ENCODE data around the gene CHCHD2. TPM values are rescaled to one million over a fixed set of nuclear protein-coding genes. Genes with fewer than 3 reads are reported as not detected.
"Not testable (repeated sequence)": the region's sequence is repeated elsewhere in the genome, so short reads cannot be mapped to it uniquely, and the experiment has no call there.

CHCHD2 gene
- total RNA-seq, 2 experiments from 2014 or later: 517 to 522 TPM

DNA sequence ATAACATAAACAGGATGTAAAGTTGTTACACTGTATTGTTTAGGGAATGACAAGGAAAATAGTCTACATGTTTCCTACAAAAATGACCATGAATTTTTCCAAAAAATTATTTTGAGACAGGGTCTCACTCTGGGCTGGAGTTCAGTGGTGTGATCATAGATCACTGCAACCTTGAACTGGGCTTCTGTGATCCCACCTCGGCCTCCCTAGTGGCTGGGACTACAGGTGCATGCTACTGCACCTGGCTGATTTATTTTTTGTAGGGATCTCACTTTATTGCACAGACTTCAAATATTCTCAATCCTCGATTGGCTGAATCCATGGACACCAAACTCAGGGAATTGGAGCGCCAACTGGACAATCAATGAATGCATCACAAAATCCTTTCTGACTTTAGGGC is 6.6 kb downstream of the CHCHD2 start:
- Histone ChIP-seq H3K27ac (ENCODE audit: low read depth, low read length, poor library complexity, severe bottlenecking) (no peak overlapping the region), H3K4me3 (ENCODE audit: low read depth, low read length, poor library complexity, severe bottlenecking) (no peak overlapping the region), H3K79me2 (ENCODE audit: insufficient read depth, low read depth, low read length) (peaks cover 22% of the 10 kb centered on the region), H3K9me2 (ENCODE audit: insufficient read depth, low read length) (no peaks in the 10 kb centered on the region), H3K4me1 (ENCODE audit: insufficient read depth, low read length, poor library complexity, severe bottlenecking) (peaks cover 13% of the 10 kb centered on the region), H2AFZ (ENCODE audit: low read length) (no peak overlapping the region), H3K4me2 (ENCODE audit: low read length) (no peak overlapping the region), H4K20me1 (ENCODE audit: insufficient read depth, low read length) (peaks cover 14% of the 10 kb centered on the region; the same call in 1 of the 2 replicates), H3K36me3 (ENCODE audit: insufficient read depth, low read length) (peaks cover 70% of the 10 kb centered on the region), H3K9me3 (ENCODE audit: low read length) (no peaks in the 10 kb centered on the region)
- TF ChIP-seq, protein P1, sequence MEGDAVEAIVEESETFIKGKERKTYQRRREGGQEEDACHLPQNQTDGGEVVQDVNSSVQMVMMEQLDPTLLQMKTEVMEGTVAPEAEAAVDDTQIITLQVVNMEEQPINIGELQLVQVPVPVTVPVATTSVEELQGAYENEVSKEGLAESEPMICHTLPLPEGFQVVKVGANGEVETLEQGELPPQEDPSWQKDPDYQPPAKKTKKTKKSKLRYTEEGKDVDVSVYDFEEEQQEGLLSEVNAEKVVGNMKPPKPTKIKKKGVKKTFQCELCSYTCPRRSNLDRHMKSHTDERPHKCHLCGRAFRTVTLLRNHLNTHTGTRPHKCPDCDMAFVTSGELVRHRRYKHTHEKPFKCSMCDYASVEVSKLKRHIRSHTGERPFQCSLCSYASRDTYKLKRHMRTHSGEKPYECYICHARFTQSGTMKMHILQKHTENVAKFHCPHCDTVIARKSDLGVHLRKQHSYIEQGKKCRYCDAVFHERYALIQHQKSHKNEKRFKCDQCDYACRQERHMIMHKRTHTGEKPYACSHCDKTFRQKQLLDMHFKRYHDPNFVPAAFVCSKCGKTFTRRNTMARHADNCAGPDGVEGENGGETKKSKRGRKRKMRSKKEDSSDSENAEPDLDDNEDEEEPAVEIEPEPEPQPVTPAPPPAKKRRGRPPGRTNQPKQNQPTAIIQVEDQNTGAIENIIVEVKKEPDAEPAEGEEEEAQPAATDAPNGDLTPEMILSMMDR (conservative IDR thresholded peaks at IDR 0.05; ENCODE audit: low read length): no peak
- TF ChIP-seq EZH2phosphoT487 (IDR thresholded peaks at IDR 0.05; ENCODE audit: borderline replicate concordance, low read depth, low read length): no peak
- DNase-seq (ENCODE audit: low spot score): no peak
- BruUV-seq (replicated peaks): no TSS peak
- CTCF ChIA-PET (ENCODE audit: unreplicated experiment): no interaction called here
- POLR2A ChIA-PET: no interaction called here
- intact Hi-C loops (cut with micrococcal nuclease; ENCODE audit: unreplicated experiment): no loop called here

- H3K4me1 ChIP-seq (ENCODE audit: insufficient read depth, low read length, poor library complexity, severe bottlenecking); CTCF ChIA-PET (ENCODE audit: unreplicated experiment); H3K27ac ChIP-seq (ENCODE audit: low read depth, low read length, poor library complexity, severe bottlenecking); H3K79me2 ChIP-seq (ENCODE audit: insufficient read depth, low read depth, low read length); H3K4me2 ChIP-seq (ENCODE audit: low read length); H2AFZ ChIP-seq (ENCODE audit: low read length); DNase-seq (ENCODE audit: low spot score); H3K4me3 ChIP-seq (ENCODE audit: low read depth, low read length, poor library complexity, severe bottlenecking); H3K9me3 ChIP-seq (ENCODE audit: low read length); H4K20me1 ChIP-seq (ENCODE audit: insufficient read depth, low read length); intact Hi-C loops (cut with micrococcal nuclease; ENCODE audit: unreplicated experiment); H3K9me2 ChIP-seq (ENCODE audit: insufficient read depth, low read length); BruUV-seq (replicated peaks): not testable (repeated sequence)
- POLR2A ChIA-PET: interaction anchor here (0.7 kb wide), 2 partner anchors 8 to 120 kb away, joined by 3 read pairs; no protein-coding TSS in a partner anchor
- H3K36me3 ChIP-seq (ENCODE audit: insufficient read depth, low read length): peaks cover 58% of the 10 kb centered on the region
Measured at GRCh38 chr7:56098187-56099008, 7.9 kb downstream of the CHCHD2 start.

DNA sequence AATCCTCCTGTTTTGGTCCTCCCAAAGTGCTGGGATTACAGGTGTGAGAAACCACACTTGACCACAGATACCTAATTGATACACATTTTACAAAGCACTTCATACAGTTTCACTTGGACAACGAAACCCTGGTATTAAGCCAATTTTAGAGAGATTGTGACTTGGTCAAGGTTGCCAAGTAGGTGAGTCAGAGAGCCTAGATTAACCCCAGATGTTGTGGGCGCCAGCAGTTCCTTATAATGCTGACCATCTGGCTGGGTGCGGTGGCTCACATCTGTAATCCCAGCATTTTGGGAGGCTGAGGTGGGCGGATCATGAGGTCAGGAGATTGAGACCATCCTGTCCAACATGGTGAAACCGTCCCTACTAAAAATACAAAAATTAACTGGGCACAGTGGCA is 8.6 kb downstream of the CHCHD2 start:
- Histone ChIP-seq H4K20me1 (ENCODE audit: insufficient read depth, low read length) (0 out of 2 replicates have a peak, but pooled peaks cover 7% of the 10 kb centered on the region), H3K4me2 (ENCODE audit: low read length) (no peak overlapping the region)

More for the DNA sequence above, 8.6 kb downstream of the CHCHD2 start:
- ChIA-PET CTCF (ENCODE audit: unreplicated experiment) (no interaction called here), POLR2A (interaction anchor here (0.7 kb wide), 1 partner anchor 119 kb away, joined by 3 read pairs; no protein-coding TSS in a partner anchor)
- Histone ChIP-seq H3K9me3 (ENCODE audit: low read length) (no peaks in the 10 kb centered on the region), H3K36me3 (ENCODE audit: insufficient read depth, low read length) (peaks cover 51% of the 10 kb centered on the region), H3K4me1 (ENCODE audit: insufficient read depth, low read length, poor library complexity, severe bottlenecking) (no peaks in the 10 kb centered on the region), H3K4me3 (ENCODE audit: low read depth, low read length, poor library complexity, severe bottlenecking) (no peak overlapping the region), H3K79me2 (ENCODE audit: insufficient read depth, low read depth, low read length) (peaks cover 2% of the 10 kb centered on the region; the same call in 1 of the 2 replicates), H3K27ac (ENCODE audit: low read depth, low read length, poor library complexity, severe bottlenecking) (no peak overlapping the region), H3K9me2 (ENCODE audit: insufficient read depth, low read length) (no peaks in the 10 kb centered on the region), H2AFZ (ENCODE audit: low read length) (no peak overlapping the region)
- intact Hi-C loops (cut with micrococcal nuclease; ENCODE audit: unreplicated experiment): no loop called here
- no peak for DNase-seq (ENCODE audit: low spot score)
- TF ChIP-seq, protein P1 (conservative IDR thresholded peaks at IDR 0.05; ENCODE audit: low read length): no peak
- TF ChIP-seq EZH2phosphoT487 (IDR thresholded peaks at IDR 0.05; ENCODE audit: borderline replicate concordance, low read depth, low read length): no peak
- BruUV-seq (replicated peaks): no TSS peak
